Esophagus (tissue), 2 donors: ENCODE results near the gene SGSM1. TPM values are rescaled to one million over a fixed set of nuclear protein-coding genes. Genes with fewer than 3 reads are reported as not detected.

ENCODE experiments used
- H3K27ac ChIP-seq, 2 donors: one replicate each; pipeline ENCODE4 v1.5.1; 2013; ENCODE audit warnings: low read depth in 2 of 2, mild to moderate bottlenecking in 2 of 2, inconsistent platforms in 1 of 2, low read length in 1 of 2, moderate library complexity in 1 of 2
- H3K27me3 ChIP-seq, 2 donors: one replicate each; pipeline ENCODE4 v1.6.1; 2013; ENCODE audit warnings: low read length in 2 of 2, control low read depth in 1 of 2, mild to moderate bottlenecking in 1 of 2; ENCODE audit not compliant: insufficient read depth in 2 of 2, control insufficient read depth in 1 of 2
- H3K36me3 ChIP-seq, 2 donors: one replicate each; pipeline ENCODE4 v1.6.1; 2013; ENCODE audit warnings: low read length in 1 of 2; ENCODE audit not compliant: control insufficient read depth in 2 of 2, insufficient read depth in 2 of 2
- H3K4me1 ChIP-seq, 2 donors: one replicate each; pipeline ENCODE4 v1.6.1; 2013; ENCODE audit warnings: low read length in 1 of 2; ENCODE audit not compliant: control insufficient read depth in 2 of 2, insufficient read depth in 2 of 2
- H3K4me3 ChIP-seq, 2 donors: one replicate each; pipeline ENCODE4 v1.5.1; 2013; ENCODE audit warnings: low read length in 2 of 2, mild to moderate bottlenecking in 2 of 2, low read depth in 1 of 2, moderate library complexity in 1 of 2
- H3K9me3 ChIP-seq, 2 donors: one replicate each; pipeline ENCODE4 v1.6.1; 2013; ENCODE audit warnings: mild to moderate bottlenecking in 2 of 2, low read depth in 1 of 2, low read length in 1 of 2, moderate library complexity in 1 of 2; ENCODE audit not compliant: control insufficient read depth in 2 of 2, insufficient read depth in 1 of 2
- WGBS, 2 donors: extraction: QIAGEN DNeasy Blood & Tissue Kit; methylation state at CpG; one replicate each; pipeline ENCODE4 v1.1.7; 2013; 5-methylcytosine and 5-hydroxymethylcytosine counted together
- polyA plus RNA-seq, 2 donors: library from polyadenylated mRNA; stranded (reverse); fragments of 200-250 nt; gene quantifications; one replicate each; pipeline ENCODE4 v1.2.3, GENCODE V29; 2013
- donor health status: healthy with polysubstance abuse.
- donor health status: Bipolar disorder and iron deficiency.

The SGSM1 gene
- polyA plus RNA-seq, 2 donors = 0.14 to 0.16 TPM

DNA sequence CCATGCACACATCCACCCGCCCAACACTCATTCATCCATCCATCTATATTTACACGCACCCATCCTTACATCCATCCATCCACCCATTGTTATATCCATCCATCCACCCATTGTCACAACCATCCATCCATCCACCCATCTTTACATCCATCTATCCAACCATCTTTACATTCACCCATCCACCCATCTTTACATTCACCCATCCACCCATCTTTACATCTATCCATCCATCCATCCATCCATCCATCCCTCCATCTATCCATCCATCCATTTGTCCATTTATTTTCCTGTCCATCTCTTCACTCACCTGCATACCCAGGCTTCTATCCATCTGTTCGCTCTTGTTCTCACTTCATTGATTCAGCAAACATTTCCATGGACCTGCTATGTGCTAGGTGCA is 49.8 kb downstream of the SGSM1 start:
- no peaks in the 10 kb centered on the region for H3K4me1 ChIP-seq
- H3K36me3 ChIP-seq = no peaks in the 10 kb centered on the region
- no peak overlapping the region for H3K27ac ChIP-seq
- no peaks in the 10 kb centered on the region for H3K27me3 ChIP-seq
- no peak overlapping the region for H3K4me3 ChIP-seq
- H3K9me3 ChIP-seq = no peaks in the 10 kb centered on the region
- 93% methylated on average over 3 of the region's 3 CpGs for WGBS, 2 donors

GRCh38 chr22:24857576-24857975 is 51.6 kb downstream of the SGSM1 start:
- Histone ChIP-seq H3K9me3 (no peaks in the 10 kb centered on the region), H3K36me3 (no peaks in the 10 kb centered on the region), H3K27ac (no peak overlapping the region), H3K4me3 (no peak overlapping the region), H3K27me3 (no peaks in the 10 kb centered on the region), H3K4me1 (no peaks in the 10 kb centered on the region)
- WGBS, 2 donors = 84 to 91% methylated on average over 2 of the region's 2 CpGs

- Histone ChIP-seq H3K4me3 (no peak overlapping the region), H3K27me3 (no peaks in the 10 kb centered on the region), H3K9me3 (no peaks in the 10 kb centered on the region), H3K27ac (no peak overlapping the region), H3K36me3 (no peaks in the 10 kb centered on the region), H3K4me1 (no peaks in the 10 kb centered on the region)
- 82 to 85% methylated on average over 9 of the region's 9 CpGs for WGBS, 2 donors
Measured at GRCh38 chr22:24859587-24859986, 53.6 kb downstream of the SGSM1 start.

DNA sequence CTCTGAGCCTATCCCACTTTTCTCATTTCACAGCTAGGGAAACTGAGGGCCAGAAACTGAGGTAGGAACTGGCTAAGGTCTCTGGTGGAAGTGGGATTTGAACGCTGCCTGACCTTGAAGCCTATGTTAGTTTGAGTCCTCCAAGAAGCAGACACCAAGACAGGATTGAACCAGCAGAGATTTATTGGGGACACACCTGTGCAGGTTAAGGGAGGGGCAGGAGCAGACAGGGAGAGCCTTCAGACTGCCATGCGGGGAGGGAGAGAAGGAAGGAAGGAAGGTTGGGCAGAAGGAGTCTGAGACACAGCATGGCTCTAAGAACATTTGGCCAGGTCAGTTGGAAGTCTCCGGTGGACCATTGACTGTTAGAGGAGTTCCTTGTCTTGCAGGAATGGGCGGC is 59.5 kb downstream of the SGSM1 start:
- WGBS, 2 donors = 88 to 94% methylated on average over 4 of the region's 4 CpGs
- no peaks in the 10 kb centered on the region for H3K27me3 ChIP-seq
- H3K36me3 ChIP-seq = no peaks in the 10 kb centered on the region
- H3K4me3 ChIP-seq = no peak overlapping the region
- no peak overlapping the region for H3K27ac ChIP-seq
- H3K9me3 ChIP-seq = no peaks in the 10 kb centered on the region
- no peaks in the 10 kb centered on the region for H3K4me1 ChIP-seq

GRCh38 chr22:24867323-24868022 is 61.5 kb downstream of the SGSM1 start:
- no peaks in the 10 kb centered on the region for H3K27me3 ChIP-seq
- H3K27ac ChIP-seq = no peak overlapping the region
- 77 to 78% methylated on average over 8 of the region's 8 CpGs for WGBS, 2 donors
- no peaks in the 10 kb centered on the region for H3K36me3 ChIP-seq
- H3K4me1 ChIP-seq = no peaks in the 10 kb centered on the region
- no peaks in the 10 kb centered on the region for H3K9me3 ChIP-seq
- H3K4me3 ChIP-seq = no peak overlapping the region

GRCh38 chr22:24868979-24869378 is 63.0 kb downstream of the SGSM1 start:
- no peaks in the 10 kb centered on the region for H3K27me3 ChIP-seq
- H3K4me3 ChIP-seq = no peak overlapping the region
- H3K36me3 ChIP-seq = no peaks in the 10 kb centered on the region
- H3K9me3 ChIP-seq = no peaks in the 10 kb centered on the region
- no peak overlapping the region for H3K27ac ChIP-seq
- H3K4me1 ChIP-seq = no peaks in the 10 kb centered on the region
- WGBS, 2 donors = 91 to 93% methylated on average over 7 of the region's 7 CpGs

GRCh38 chr22:24871611-24872205 is 65.7 kb downstream of the SGSM1 start:
- H3K4me3 ChIP-seq = no peak overlapping the region
- 78 to 81% methylated on average over 7 of the region's 7 CpGs for WGBS, 2 donors
- no peak overlapping the region for H3K27ac ChIP-seq
- H3K9me3 ChIP-seq = peaks cover 0 to 3% of the 10 kb centered on the region in 2 donors
- no peaks in the 10 kb centered on the region for H3K4me1 ChIP-seq
- H3K36me3 ChIP-seq = no peaks in the 10 kb centered on the region
- H3K27me3 ChIP-seq = no peaks in the 10 kb centered on the region

GRCh38 chr22:24873226-24873625 is 67.2 kb downstream of the SGSM1 start:
- Histone ChIP-seq H3K27me3 (no peaks in the 10 kb centered on the region), H3K36me3 (no peaks in the 10 kb centered on the region), H3K27ac (no peak overlapping the region), H3K4me3 (no peak overlapping the region), H3K4me1 (no peaks in the 10 kb centered on the region), H3K9me3 (peaks cover 0 to 6% of the 10 kb centered on the region in 2 donors)
- 53 to 64% methylated on average over 5 of the region's 5 CpGs for WGBS, 2 donors

- no peak overlapping the region for H3K27ac ChIP-seq
- H3K36me3 ChIP-seq = no peaks in the 10 kb centered on the region
- H3K4me3 ChIP-seq = no peak overlapping the region
- no peaks in the 10 kb centered on the region for H3K27me3 ChIP-seq
- WGBS, 2 donors = 66 to 76% methylated on average over 4 of the region's 4 CpGs
- H3K4me1 ChIP-seq = no peaks in the 10 kb centered on the region
- H3K9me3 ChIP-seq = peaks cover 0 to 6% of the 10 kb centered on the region in 2 donors
Measured at GRCh38 chr22:24875862-24876506, 70.0 kb downstream of the SGSM1 start.
